Large intestine (tissue), 3 donors: ENCODE results near the gene CFAP91. TPM values are rescaled to one million over a fixed set of nuclear protein-coding genes. Genes with fewer than 3 reads are reported as not detected.

Experiments used
- DNase-seq, 2 donors: peaks; one replicate each; pipeline versions ENCODE4 v3.0.0 to v3.0.0-alpha.2; 2013
- H3K27ac ChIP-seq: one replicate; pipeline ENCODE4 v1.5.1; 2013; ENCODE audit warnings: low read length
- H3K27me3 ChIP-seq: 2 replicates; pipeline ENCODE4 v1.6.1; 2013; ENCODE audit warnings: low read length; ENCODE audit not compliant: control insufficient read depth, insufficient read depth
- H3K36me3 ChIP-seq: 2 replicates; pipeline ENCODE4 v1.6.1; 2013; ENCODE audit warnings: low read length; ENCODE audit not compliant: control insufficient read depth, insufficient read depth
- H3K4me1 ChIP-seq: one replicate; pipeline ENCODE4 v1.6.1; 2013; ENCODE audit warnings: low read length; ENCODE audit not compliant: control insufficient read depth, insufficient read depth
- H3K4me3 ChIP-seq: one replicate; pipeline ENCODE4 v1.5.1; 2013; ENCODE audit warnings: low read length
- H3K9me3 ChIP-seq: one replicate; pipeline ENCODE4 v1.6.1; 2013; ENCODE audit warnings: mild to moderate bottlenecking, low read depth, low read length, moderate library complexity; ENCODE audit not compliant: control insufficient read depth
- WGBS: methylation state at CpG from one replicate; pipeline ENCODE4 v1.1.5; 2013; ENCODE audit warnings: low lambda C conversion rate; ENCODE audit not compliant: insufficient coverage; 5-methylcytosine and 5-hydroxymethylcytosine counted together
- polyA plus RNA-seq: library from polyadenylated mRNA; unstranded; fragments of 120-200 nt; gene quantifications from one replicate; pipeline ENCODE4 v1.2.1, GENCODE V29; 2013

CFAP91 gene
- polyA plus RNA-seq, 1 donor, result 5.2 TPM

- no peaks in the 10 kb centered on the region for H3K36me3 ChIP-seq
- DNase-seq, result no peak
Observed at GRCh38 chr3:119715105-119715504, 12.3 kb downstream of the CFAP91 start.

GRCh38 chr3:119716998-119717397 is 14.2 kb downstream of the CFAP91 start:
- no peaks in the 10 kb centered on the region for H3K27me3 ChIP-seq
- WGBS, result no CpG with 5 or more reads among the region's 3 CpGs
- H3K4me1 ChIP-seq, result peaks cover 24% of the 10 kb centered on the region
- peak overlapping the region; percentile 92 for H3K27ac ChIP-seq
- H3K9me3 ChIP-seq, result no peaks in the 10 kb centered on the region
- peak; percentile 95 to 97 for DNase-seq
- H3K4me3 ChIP-seq, result no peak overlapping the region
- no peaks in the 10 kb centered on the region for H3K36me3 ChIP-seq

More at GRCh38 chr3:119715105-119715504, 12.3 kb downstream of the CFAP91 start:
- no peaks in the 10 kb centered on the region for H3K9me3 ChIP-seq
- WGBS, result 88% methylated on average over 1 of the region's 2 CpGs
- peak overlapping the region; percentile 92 for H3K27ac ChIP-seq
- no peak overlapping the region for H3K4me3 ChIP-seq
- H3K27me3 ChIP-seq, result no peaks in the 10 kb centered on the region
- H3K4me1 ChIP-seq, result peaks cover 24% of the 10 kb centered on the region

- Histone ChIP-seq H3K9me3 (no peaks in the 10 kb centered on the region), H3K4me3 (no peak overlapping the region), H3K36me3 (no peaks in the 10 kb centered on the region), H3K4me1 (peaks cover 24% of the 10 kb centered on the region), H3K27me3 (no peaks in the 10 kb centered on the region), H3K27ac (peak overlapping the region; percentile 77)
- DNase-seq, result peak in 1 of 2 donors; percentile 45
- 25% methylated on average over 1 of the region's 5 CpGs for WGBS
Observed at GRCh38 chr3:119717520-119717919, 14.7 kb downstream of the CFAP91 start.

GRCh38 chr3:119723022-119723421 is 20.2 kb downstream of the CFAP91 start:
- no peak overlapping the region for H3K4me3 ChIP-seq
- no peak for DNase-seq
- no peak overlapping the region for H3K27ac ChIP-seq
- no peaks in the 10 kb centered on the region for H3K27me3 ChIP-seq
- H3K4me1 ChIP-seq, result no peaks in the 10 kb centered on the region
- WGBS, result 100% methylated on average over 1 of the region's 2 CpGs
- no peaks in the 10 kb centered on the region for H3K36me3 ChIP-seq
- no peaks in the 10 kb centered on the region for H3K9me3 ChIP-seq

GRCh38 chr3:119726909-119727308 is 24.1 kb downstream of the CFAP91 start:
- H3K27ac ChIP-seq, result no peak overlapping the region
- no peaks in the 10 kb centered on the region for H3K4me1 ChIP-seq
- no peak overlapping the region for H3K4me3 ChIP-seq
- no peaks in the 10 kb centered on the region for H3K36me3 ChIP-seq
- WGBS, result no CpG with 5 or more reads among the region's 2 CpGs
- no peak for DNase-seq
- H3K9me3 ChIP-seq, result no peaks in the 10 kb centered on the region
- H3K27me3 ChIP-seq, result no peaks in the 10 kb centered on the region

GRCh38 chr3:119729996-119730395 is 27.2 kb downstream of the CFAP91 start:
- H3K9me3 ChIP-seq, result no peaks in the 10 kb centered on the region
- no peak for DNase-seq
- no peaks in the 10 kb centered on the region for H3K27me3 ChIP-seq
- H3K36me3 ChIP-seq, result no peaks in the 10 kb centered on the region
- no peak overlapping the region for H3K27ac ChIP-seq
- H3K4me1 ChIP-seq, result no peaks in the 10 kb centered on the region
- 98% methylated on average over 5 of the region's 6 CpGs for WGBS
- no peak overlapping the region for H3K4me3 ChIP-seq

GRCh38 chr3:119731560-119732343 is 28.9 kb downstream of the CFAP91 start:
- no peak for DNase-seq
- Histone ChIP-seq H3K27ac (no peak overlapping the region), H3K9me3 (no peaks in the 10 kb centered on the region), H3K4me1 (no peaks in the 10 kb centered on the region), H3K27me3 (no peaks in the 10 kb centered on the region), H3K4me3 (no peak overlapping the region), H3K36me3 (no peaks in the 10 kb centered on the region)
- no CpG with 5 or more reads among the region's 8 CpGs for WGBS

GRCh38 chr3:119733812-119734211 is 31.0 kb downstream of the CFAP91 start:
- H3K4me1 ChIP-seq, result no peaks in the 10 kb centered on the region
- WGBS, result 100% methylated on average over 1 of the region's 5 CpGs

GRCh38 chr3:119738741-119739140 is 35.9 kb downstream of the CFAP91 start:
- no peak for DNase-seq
- Histone ChIP-seq H3K4me3 (no peak overlapping the region), H3K36me3 (no peaks in the 10 kb centered on the region), H3K4me1 (no peaks in the 10 kb centered on the region), H3K27me3 (no peaks in the 10 kb centered on the region), H3K9me3 (no peaks in the 10 kb centered on the region), H3K27ac (no peak overlapping the region)

More at GRCh38 chr3:119733812-119734211, 31.0 kb downstream of the CFAP91 start:
- no peaks in the 10 kb centered on the region for H3K9me3 ChIP-seq
- H3K27ac ChIP-seq, result no peak overlapping the region
- no peaks in the 10 kb centered on the region for H3K36me3 ChIP-seq
- no peak overlapping the region for H3K4me3 ChIP-seq
- no peaks in the 10 kb centered on the region for H3K27me3 ChIP-seq
- no peak for DNase-seq

- peak in 1 of 2 donors; percentile 11 for DNase-seq
- no peaks in the 10 kb centered on the region for H3K9me3 ChIP-seq
- H3K27me3 ChIP-seq, result no peaks in the 10 kb centered on the region
- H3K4me3 ChIP-seq, result no peak overlapping the region
- no peaks in the 10 kb centered on the region for H3K4me1 ChIP-seq
- no CpG with 5 or more reads among the region's 5 CpGs for whole genome bisulfite sequencing
- no peak overlapping the region for H3K27ac ChIP-seq
- no peaks in the 10 kb centered on the region for H3K36me3 ChIP-seq
Observed at GRCh38 chr3:119741657-119742590, 39.1 kb downstream of the CFAP91 start.
